GM23338 (cell line): ENCODE results near the gene CRACDL. TPM values are rescaled to one million over a fixed set of nuclear protein-coding genes. Genes with fewer than 3 reads are reported as not detected.

Experiments used
- CREB1 ChIP-seq: fragments of 250-450 bp; sonication (Bioruptor Pico); IDR thresholded peaks from 2 replicates; pipeline ENCODE4 v1.5.0; 2020; ENCODE audit warnings: low read depth, mild to moderate bottlenecking, moderate library complexity
- ETS1 ChIP-seq: IDR thresholded peaks from 2 replicates; pipeline ENCODE4 v1.6.1; 2016; ENCODE audit warnings: antibody characterized with exemption
- EZH2phosphoT487 ChIP-seq: fragments of 200-600 bp; sonication (generic); IDR thresholded peaks from one replicate; pipeline ENCODE4 v1.8.1; 2018; ENCODE audit warnings: antibody characterized with exemption; ENCODE audit not compliant: unreplicated experiment
- JUNB ChIP-seq: IDR thresholded peaks from one replicate; pipeline ENCODE4 v1.6.1; 2016; ENCODE audit warnings: antibody characterized with exemption; ENCODE audit not compliant: unreplicated experiment
- POLR2AphosphoS5 ChIP-seq: IDR thresholded peaks from 2 replicates; pipeline ENCODE4 v1.6.1; 2016; ENCODE audit warnings: antibody characterized with exemption, low read depth
- REST ChIP-seq: IDR thresholded peaks from one replicate; pipeline ENCODE4 v1.6.1; 2018; ENCODE audit warnings: antibody characterized with exemption; ENCODE audit not compliant: unreplicated experiment
- STAT1 ChIP-seq: IDR thresholded peaks from one replicate; pipeline ENCODE4 v1.6.1; 2016; ENCODE audit warnings: antibody characterized with exemption; ENCODE audit not compliant: unreplicated experiment
- ZNF114 ChIP-seq: fragments of 250-450 bp; sonication (Bioruptor Pico); IDR thresholded peaks from 2 replicates; pipeline ENCODE4 v1.5.0; 2020; ENCODE audit warnings: mild to moderate bottlenecking, moderate library complexity
- ZNF331 ChIP-seq: fragments of 250-450 bp; sonication (Bioruptor Pico); IDR thresholded peaks from 2 replicates; pipeline ENCODE4 v1.5.0; 2020; ENCODE audit warnings: low read depth, mild to moderate bottlenecking, moderate library complexity
- ZNF462 ChIP-seq: fragments of 250-450 bp; sonication (Bioruptor Pico); IDR thresholded peaks from 2 replicates; pipeline ENCODE4 v1.5.0; 2020; ENCODE audit warnings: mild to moderate bottlenecking, moderate library complexity
- polyA plus RNA-seq: library from polyadenylated mRNA; unstranded; fragments of >200 nt; fragmentation: Nextera tagmentation; extraction: Ambion mirVana; gene quantifications from 2 replicates; pipeline ENCODE4 v1.2.1, GENCODE V29; 2016
- total RNA-seq: library from RNA; depleted of rRNA; stranded (reverse); fragments of >200 nt; shearing (Covaris generic); gene quantifications from 2 replicates; pipeline ENCODE4 v1.2.3, GENCODE V29; 2014
- TF ChIP-seq, protein P1 (sequence below), 2 experiments: fragments of 200-600 bp in 1 of 2; sonication (generic) in 1 of 2; conservative IDR thresholded peaks; 2 replicates each; pipeline versions ENCODE4 v1.5.1 to v1.6.1; 2016 to 2017; ENCODE audit warnings: antibody characterized with exemption in 2 of 2, low read depth in 2 of 2, mild to moderate bottlenecking in 2 of 2, moderate library complexity in 1 of 2

The CRACDL gene
- total and polyA plus RNA-seq, 2 experiments from 2014 or later: 0.14 to 0.16 TPM

DNA sequence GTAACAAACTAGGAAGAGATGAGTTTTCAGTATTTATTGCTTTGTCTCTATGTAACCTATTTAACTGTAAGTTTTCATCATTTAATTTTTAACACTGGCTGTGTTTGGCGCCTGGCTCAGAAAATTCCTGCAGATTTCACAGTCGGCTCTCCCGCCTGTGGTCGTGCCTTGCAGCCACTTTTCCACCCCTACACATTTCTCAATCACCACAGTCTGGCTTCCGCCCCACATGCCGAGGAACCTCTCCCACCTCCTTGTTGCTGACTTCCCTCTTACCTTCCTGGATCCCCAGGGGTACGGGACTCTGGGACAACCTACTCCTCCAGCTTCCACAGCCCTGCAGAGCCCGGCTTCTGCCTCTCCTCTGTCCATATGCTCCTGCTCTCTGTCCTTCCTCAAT is 163.5 kb downstream of the CRACDL start (continued):
- no peak for TF ChIP-seq ZNF462 (CRISPR knock-in tag)
- TF ChIP-seq REST: no peak
- no peak for TF ChIP-seq ETS1
- TF ChIP-seq EZH2phosphoT487: no peak
- TF ChIP-seq STAT1: no peak
- TF ChIP-seq ZNF331 (CRISPR knock-in tag): no peak
- no peak for TF ChIP-seq JUNB
- TF ChIP-seq CREB1 (CRISPR knock-in tag): no peak
- TF ChIP-seq, protein P1, sequence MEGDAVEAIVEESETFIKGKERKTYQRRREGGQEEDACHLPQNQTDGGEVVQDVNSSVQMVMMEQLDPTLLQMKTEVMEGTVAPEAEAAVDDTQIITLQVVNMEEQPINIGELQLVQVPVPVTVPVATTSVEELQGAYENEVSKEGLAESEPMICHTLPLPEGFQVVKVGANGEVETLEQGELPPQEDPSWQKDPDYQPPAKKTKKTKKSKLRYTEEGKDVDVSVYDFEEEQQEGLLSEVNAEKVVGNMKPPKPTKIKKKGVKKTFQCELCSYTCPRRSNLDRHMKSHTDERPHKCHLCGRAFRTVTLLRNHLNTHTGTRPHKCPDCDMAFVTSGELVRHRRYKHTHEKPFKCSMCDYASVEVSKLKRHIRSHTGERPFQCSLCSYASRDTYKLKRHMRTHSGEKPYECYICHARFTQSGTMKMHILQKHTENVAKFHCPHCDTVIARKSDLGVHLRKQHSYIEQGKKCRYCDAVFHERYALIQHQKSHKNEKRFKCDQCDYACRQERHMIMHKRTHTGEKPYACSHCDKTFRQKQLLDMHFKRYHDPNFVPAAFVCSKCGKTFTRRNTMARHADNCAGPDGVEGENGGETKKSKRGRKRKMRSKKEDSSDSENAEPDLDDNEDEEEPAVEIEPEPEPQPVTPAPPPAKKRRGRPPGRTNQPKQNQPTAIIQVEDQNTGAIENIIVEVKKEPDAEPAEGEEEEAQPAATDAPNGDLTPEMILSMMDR (conservative IDR thresholded peaks at IDR 0.05; ENCODE audit: low read depth in 2 of 2): no peak
- TF ChIP-seq POLR2AphosphoS5: no peak
- TF ChIP-seq ZNF114 (CRISPR knock-in tag): no peak
